OCI-LY7 (cell line): ENCODE results near the gene NPBWR2. TPM values are rescaled to one million over a fixed set of nuclear protein-coding genes. Genes with fewer than 3 reads are reported as not detected.

Experiments used
- BruUV-seq: library from RNA; stranded (reverse); fragments of 400-500 nt; replicated peaks from 2 replicates; lab custom pipeline; 2021; lab: Mats Ljungman, UMichigan
- CTCF ChIA-PET: fragments of 300-600 bp; sonication (Branson Sonifier 250); formaldehyde crosslinking; loops from one replicate; lab custom pipeline; 2022; ENCODE audit warnings: antibody characterized with exemption; ENCODE audit not compliant: unreplicated experiment; lab: Charles Lee
- POLR2A ChIA-PET: fragments of 300-600 bp; sonication (Branson Sonifier 250); formaldehyde crosslinking; loops from one replicate; lab custom pipeline; 2022; ENCODE audit warnings: antibody characterized with exemption; lab: Charles Lee
- DNase-seq: peaks from one replicate; pipeline ENCODE4 v3.0.0-alpha.2; 2015; ENCODE audit warnings: low spot score
- H2AFZ ChIP-seq: fragments of 200-600 bp; sonication (generic), shearing (Covaris generic); 2 replicates; pipeline ENCODE4 v1.6.1; 2014; ENCODE audit warnings: mild to moderate bottlenecking, antibody characterized with exemption, low read length, moderate library complexity
- H3K27ac ChIP-seq: fragments of 200-600 bp; sonication (generic); 2 replicates; pipeline ENCODE4 v1.5.1; 2014; ENCODE audit warnings: mixed run types, low read depth, mild to moderate bottlenecking, moderate library complexity, low read length, inconsistent platforms; ENCODE audit not compliant: poor library complexity, severe bottlenecking
- H3K36me3 ChIP-seq: fragments of 200-600 bp; sonication (generic); 2 replicates; pipeline ENCODE4 v1.6.1; 2014; ENCODE audit warnings: mild to moderate bottlenecking, antibody characterized with exemption, low read length, moderate library complexity, mixed read lengths; ENCODE audit not compliant: insufficient read depth
- H3K4me1 ChIP-seq: fragments of 200-600 bp; sonication (generic); 2 replicates; pipeline ENCODE4 v1.5.1; 2014; ENCODE audit warnings: mild to moderate bottlenecking, low read length; ENCODE audit not compliant: insufficient read depth, poor library complexity, severe bottlenecking
- H3K4me2 ChIP-seq: fragments of 200-600 bp; sonication (generic); 2 replicates; pipeline ENCODE4 v1.6.1; 2014; ENCODE audit warnings: mild to moderate bottlenecking, low read length
- H3K4me3 ChIP-seq: fragments of 200-600 bp; sonication (generic); 2 replicates; pipeline ENCODE4 v1.5.1; 2014; ENCODE audit warnings: mild to moderate bottlenecking, low read depth, low read length; ENCODE audit not compliant: poor library complexity, severe bottlenecking
- H3K79me2 ChIP-seq: fragments of 200-600 bp; sonication (generic); 2 replicates; pipeline ENCODE4 v1.6.1; 2016; ENCODE audit warnings: low read depth, mild to moderate bottlenecking, low read length, moderate library complexity, mixed read lengths; ENCODE audit not compliant: insufficient read depth
- H3K9me2 ChIP-seq: fragments of 200-600 bp; sonication (generic); 2 replicates; pipeline ENCODE4 v1.6.1; 2016; ENCODE audit warnings: mild to moderate bottlenecking, low read length, mixed read lengths; ENCODE audit not compliant: insufficient read depth
- H3K9me3 ChIP-seq: fragments of 200-600 bp; sonication (generic); 2 replicates; pipeline ENCODE4 v1.6.1; 2014; ENCODE audit warnings: mild to moderate bottlenecking, mixed run types, low read length, mixed read lengths
- H4K20me1 ChIP-seq: fragments of 200-600 bp; sonication (generic); 2 replicates; pipeline ENCODE4 v1.6.1; 2014; ENCODE audit warnings: mild to moderate bottlenecking, antibody characterized with exemption, low read length, moderate library complexity, mixed read lengths; ENCODE audit not compliant: insufficient read depth
- CTCF ChIP-seq: fragments of 200-600 bp; sonication (generic); conservative IDR thresholded peaks from 2 replicates; pipeline ENCODE4 v1.5.1; 2014; ENCODE audit warnings: mild to moderate bottlenecking, antibody characterized with exemption, low read length, moderate library complexity, mixed read lengths
- EZH2phosphoT487 ChIP-seq: fragments of 200-600 bp; sonication (generic); IDR thresholded peaks from 2 replicates; pipeline ENCODE4 v1.6.1; 2018; ENCODE audit warnings: low read depth, borderline replicate concordance, mild to moderate bottlenecking, mixed run types, antibody characterized with exemption, low read length, moderate library complexity, mixed read lengths
- intact Hi-C: fragments of 100-400 bp; cut with micrococcal nuclease; formaldehyde crosslinking; loops from one replicate; pipeline ENCODE4 v1.10.0; 2022; ENCODE audit not compliant: unreplicated experiment
- total RNA-seq, 2 experiments: library from RNA; depleted of rRNA in 1 of 2; stranded (reverse); fragments of >200 nt in 1 of 2; shearing (Covaris generic) in 1 of 2; gene quantifications; 2 replicates each; pipeline ENCODE4 v1.2.3, GENCODE V29; 2014 to 2022

NPBWR2 gene
- total RNA-seq, 2 experiments from 2014 or later = not detected

- no peak for DNase-seq
- Histone ChIP-seq H3K79me2 (no peaks in the 10 kb centered on the region), H3K4me2 (no peak overlapping the region), H3K4me3 (no peak overlapping the region), H3K9me3 (no peaks in the 10 kb centered on the region), H3K4me1 (peaks cover 14% of the 10 kb centered on the region), H4K20me1 (no peaks in the 10 kb centered on the region), H3K27ac (no peak overlapping the region), H2AFZ (no peak overlapping the region), H3K9me2 (no peaks in the 10 kb centered on the region), H3K36me3 (no peaks in the 10 kb centered on the region)
- intact Hi-C loops = no loop called here
- CTCF ChIA-PET = no interaction called here
- BruUV-seq = no TSS peak
- TF ChIP-seq CTCF = no peak
- POLR2A ChIA-PET = no interaction called here
Measured at GRCh38 chr20:64110411-64111068, 3.2 kb upstream of the NPBWR2 start.

GRCh38 chr20:64109831-64110391 is 2.5 kb upstream of the NPBWR2 start:
- POLR2A ChIA-PET = no interaction called here
- peaks cover 14% of the 10 kb centered on the region for H3K4me1 ChIP-seq
- intact Hi-C loops = no loop called here

More at GRCh38 chr20:64109831-64110391, 2.5 kb upstream of the NPBWR2 start:
- H3K9me2 ChIP-seq = no peaks in the 10 kb centered on the region
- TF ChIP-seq EZH2phosphoT487 (no peak), CTCF (no peak)
- no peak overlapping the region for H3K27ac ChIP-seq
- DNase-seq = no peak
- H3K9me3 ChIP-seq = no peaks in the 10 kb centered on the region
- BruUV-seq = no TSS peak
- H3K4me2 ChIP-seq = no peak overlapping the region
- no peaks in the 10 kb centered on the region for H3K79me2 ChIP-seq
- CTCF ChIA-PET = no interaction called here
- H3K4me3 ChIP-seq = no peak overlapping the region
- H4K20me1 ChIP-seq = no peaks in the 10 kb centered on the region
- no peaks in the 10 kb centered on the region for H3K36me3 ChIP-seq
- no peak overlapping the region for H2AFZ ChIP-seq
